HL-60 (cell line): Measurements from ENCODE around the gene LMOD1.

Source experiments
- CTCF ChIP-seq: IDR thresholded peaks from one replicate; pipeline ENCODE4 v1.5.1; 2011; ENCODE audit warnings: low read length, control low read depth, inconsistent platforms; ENCODE audit not compliant: insufficient read depth
- GABPA ChIP-seq: IDR thresholded peaks from 2 replicates; pipeline ENCODE4 v1.6.1; 2012; ENCODE audit warnings: low read depth
- POLR2AphosphoS5 ChIP-seq: IDR thresholded peaks from 2 replicates; pipeline ENCODE4 v1.6.1; 2012; ENCODE audit warnings: low read depth
- REST ChIP-seq: IDR thresholded peaks from 2 replicates; pipeline ENCODE4 v1.6.1; 2012; ENCODE audit warnings: low read depth; ENCODE audit not compliant: insufficient replicate concordance
- SPI1 ChIP-seq: IDR thresholded peaks from 2 replicates; pipeline ENCODE4 v1.6.1; 2012; ENCODE audit warnings: low read depth, mild to moderate bottlenecking, borderline replicate concordance

DNA sequence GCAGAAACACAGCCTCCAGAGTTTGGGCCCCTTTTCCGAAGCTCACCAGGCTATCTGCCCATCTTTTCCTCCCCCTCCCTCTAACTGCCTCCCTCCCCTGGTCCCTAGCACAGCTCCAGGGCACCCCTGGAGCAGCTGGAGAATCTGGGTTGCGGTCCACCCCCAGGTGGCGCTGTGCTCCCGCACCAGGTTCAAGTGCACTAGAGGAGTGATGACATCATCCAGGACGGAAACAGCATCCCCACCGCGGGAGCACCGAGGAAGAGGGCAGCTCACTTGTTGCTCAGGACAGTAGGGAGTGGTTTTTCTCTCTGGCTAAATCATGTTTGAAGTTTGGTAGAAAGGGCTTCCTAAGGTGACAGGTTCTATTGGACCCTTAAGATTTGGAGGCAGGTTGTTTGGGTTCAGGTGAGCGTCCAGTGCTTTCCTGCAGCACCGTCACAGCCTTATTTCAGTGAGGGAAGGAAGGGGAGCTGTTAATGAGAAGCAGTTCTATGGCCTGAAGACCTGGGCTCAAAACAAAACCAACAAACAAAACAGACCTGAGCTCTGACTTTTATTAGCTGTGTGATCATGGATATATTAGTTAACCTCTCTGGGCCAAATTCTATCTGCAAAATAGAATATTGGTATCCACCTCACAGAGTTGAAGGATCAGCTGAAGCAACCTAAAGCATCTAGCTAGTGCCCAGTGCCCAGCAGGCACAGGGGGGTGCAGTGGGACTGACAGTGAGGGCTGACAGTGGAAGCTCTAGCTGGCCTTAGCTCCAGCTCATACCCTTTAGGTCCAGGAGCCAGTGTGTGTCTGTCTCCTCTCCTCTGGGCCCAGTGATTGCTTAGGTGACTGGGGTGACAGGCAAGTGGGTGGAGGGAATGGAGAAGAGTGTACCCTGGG, 50.2 kb downstream of the LMOD1 start:
- TF ChIP-seq CTCF: peak; percentile 90
- TF ChIP-seq POLR2AphosphoS5: no peak
- TF ChIP-seq SPI1: no peak; the same call in 1 of the 2 replicates
- no peak for TF ChIP-seq GABPA
- no peak for TF ChIP-seq REST
